HepG2 (cell line): ENCODE results near the gene KIAA1328. TPM values are rescaled to one million over a fixed set of nuclear protein-coding genes. Genes with fewer than 3 reads are reported as not detected.

ENCODE experiments used
- BHLHE40 ChIP-seq: IDR thresholded peaks from 2 replicates; pipeline ENCODE4 v1.6.1; 2011; ENCODE audit warnings: low read length, improper control_type of control experiment
- GATAD2A ChIP-seq: IDR thresholded peaks from 2 replicates; pipeline ENCODE4 v1.6.1; 2016
- KDM5B ChIP-seq: sonication (generic); formaldehyde crosslinking; IDR thresholded peaks from 2 replicates; pipeline ENCODE4 v1.4.0; 2020; ENCODE audit warnings: missing genetic modification reagents, mild to moderate bottlenecking, borderline replicate concordance
- NCOR1 ChIP-seq: fragments of 200-600 bp; sonication (generic); IDR thresholded peaks from 2 replicates; pipeline ENCODE4 v1.7.0; 2017; ENCODE audit warnings: antibody characterized with exemption, low read length, borderline replicate concordance
- NFKBIZ ChIP-seq: IDR thresholded peaks from 2 replicates; pipeline ENCODE4 v1.6.1; 2018; ENCODE audit warnings: missing genetic modification reagents, missing compliant biosample characterization
- PHB2 ChIP-seq: fragments of 450-650 bp; IDR thresholded peaks from 2 replicates; pipeline ENCODE4 v1.6.1; 2018; ENCODE audit not compliant: partially characterized antibody
- SALL1 ChIP-seq: sonication (generic); formaldehyde crosslinking; IDR thresholded peaks from 2 replicates; pipeline ENCODE4 v1.8.0; 2022; ENCODE audit warnings: mild to moderate bottlenecking, missing genetic modification reagents
- SRY ChIP-seq: sonication (generic); formaldehyde crosslinking; IDR thresholded peaks from 2 replicates; pipeline ENCODE4 v1.8.0; 2022; ENCODE audit warnings: mild to moderate bottlenecking, missing genetic modification reagents
- TSC22D2 ChIP-seq: sonication (generic); formaldehyde crosslinking; IDR thresholded peaks from 2 replicates; pipeline ENCODE4 v1.5.1; 2020; ENCODE audit warnings: missing genetic modification reagents, mild to moderate bottlenecking, borderline replicate concordance
- XBP1 ChIP-seq: sonication (generic); formaldehyde crosslinking; IDR thresholded peaks from 2 replicates; pipeline ENCODE4 v1.5.0; 2020; ENCODE audit warnings: missing genetic modification reagents
- ZNF224 ChIP-seq: sonication (generic); formaldehyde crosslinking; IDR thresholded peaks from 2 replicates; pipeline ENCODE4 v1.5.0; 2020; ENCODE audit warnings: mild to moderate bottlenecking, missing genetic modification reagents
- ZSCAN12 ChIP-seq: sonication (generic); formaldehyde crosslinking; IDR thresholded peaks from 2 replicates; pipeline ENCODE4 v1.9.0; 2021; ENCODE audit warnings: mild to moderate bottlenecking, missing genetic modification reagents
- polyA plus RNA-seq, 8 experiments: library from polyadenylated mRNA; depleted of rRNA in 3 of 8; stranded (reverse) in 7 of 8; unstranded in 1 of 8; fragments of >200 nt; fragmentation: Illumina TruSeq in 4 of 8; extraction: Trizol in 4 of 8; gene quantifications; 2 replicates each; pipeline versions ENCODE4 v1.2.1 to v1.2.3, GENCODE V29; 2011 to 2016; ENCODE audit warnings: low read depth in 4 of 8, missing spikeins in 1 of 8, mixed read lengths in 1 of 8; ENCODE audit not compliant: insufficient read depth in 1 of 8
- total RNA-seq, 5 experiments: library from RNA; depleted of rRNA; stranded (reverse); fragments of >200 nt; fragmentation: Illumina TruSeq; extraction: Trizol; gene quantifications; 2 replicates each; pipeline ENCODE4 v1.2.3, GENCODE V29; 2016; ENCODE audit warnings: low read depth in 1 of 5
- TF ChIP-seq, protein P1 (sequence below): sonication (generic); formaldehyde crosslinking; IDR thresholded peaks from 2 replicates; pipeline ENCODE4 v1.9.0; 2021; ENCODE audit warnings: mild to moderate bottlenecking, missing genetic modification reagents
- TF ChIP-seq, protein P2 (sequence below): sonication (generic); formaldehyde crosslinking; IDR thresholded peaks from 2 replicates; pipeline ENCODE4 v1.4.0; 2020; ENCODE audit warnings: mild to moderate bottlenecking, missing genetic modification reagents
- TF ChIP-seq, protein P3 (sequence below): sonication (generic); formaldehyde crosslinking; IDR thresholded peaks from 2 replicates; pipeline ENCODE4 v1.4.0; 2020; ENCODE audit warnings: missing genetic modification reagents, mild to moderate bottlenecking, borderline replicate concordance
- TF ChIP-seq, protein P4 (sequence below): sonication (generic); formaldehyde crosslinking; IDR thresholded peaks from 2 replicates; pipeline ENCODE4 v1.5.0; 2020; ENCODE audit warnings: mild to moderate bottlenecking, missing genetic modification reagents

Gene KIAA1328
- total and polyA plus RNA-seq, 2 of the 13 experiments (the other 11 are each of a cell fraction or from before 2014, with no cell fraction given): 4.1 to 6.0 TPM

GRCh38 chr18:37270038-37270665 lies 441.2 kb downstream of the KIAA1328 start (continued):
- TF ChIP-seq, protein P1, sequence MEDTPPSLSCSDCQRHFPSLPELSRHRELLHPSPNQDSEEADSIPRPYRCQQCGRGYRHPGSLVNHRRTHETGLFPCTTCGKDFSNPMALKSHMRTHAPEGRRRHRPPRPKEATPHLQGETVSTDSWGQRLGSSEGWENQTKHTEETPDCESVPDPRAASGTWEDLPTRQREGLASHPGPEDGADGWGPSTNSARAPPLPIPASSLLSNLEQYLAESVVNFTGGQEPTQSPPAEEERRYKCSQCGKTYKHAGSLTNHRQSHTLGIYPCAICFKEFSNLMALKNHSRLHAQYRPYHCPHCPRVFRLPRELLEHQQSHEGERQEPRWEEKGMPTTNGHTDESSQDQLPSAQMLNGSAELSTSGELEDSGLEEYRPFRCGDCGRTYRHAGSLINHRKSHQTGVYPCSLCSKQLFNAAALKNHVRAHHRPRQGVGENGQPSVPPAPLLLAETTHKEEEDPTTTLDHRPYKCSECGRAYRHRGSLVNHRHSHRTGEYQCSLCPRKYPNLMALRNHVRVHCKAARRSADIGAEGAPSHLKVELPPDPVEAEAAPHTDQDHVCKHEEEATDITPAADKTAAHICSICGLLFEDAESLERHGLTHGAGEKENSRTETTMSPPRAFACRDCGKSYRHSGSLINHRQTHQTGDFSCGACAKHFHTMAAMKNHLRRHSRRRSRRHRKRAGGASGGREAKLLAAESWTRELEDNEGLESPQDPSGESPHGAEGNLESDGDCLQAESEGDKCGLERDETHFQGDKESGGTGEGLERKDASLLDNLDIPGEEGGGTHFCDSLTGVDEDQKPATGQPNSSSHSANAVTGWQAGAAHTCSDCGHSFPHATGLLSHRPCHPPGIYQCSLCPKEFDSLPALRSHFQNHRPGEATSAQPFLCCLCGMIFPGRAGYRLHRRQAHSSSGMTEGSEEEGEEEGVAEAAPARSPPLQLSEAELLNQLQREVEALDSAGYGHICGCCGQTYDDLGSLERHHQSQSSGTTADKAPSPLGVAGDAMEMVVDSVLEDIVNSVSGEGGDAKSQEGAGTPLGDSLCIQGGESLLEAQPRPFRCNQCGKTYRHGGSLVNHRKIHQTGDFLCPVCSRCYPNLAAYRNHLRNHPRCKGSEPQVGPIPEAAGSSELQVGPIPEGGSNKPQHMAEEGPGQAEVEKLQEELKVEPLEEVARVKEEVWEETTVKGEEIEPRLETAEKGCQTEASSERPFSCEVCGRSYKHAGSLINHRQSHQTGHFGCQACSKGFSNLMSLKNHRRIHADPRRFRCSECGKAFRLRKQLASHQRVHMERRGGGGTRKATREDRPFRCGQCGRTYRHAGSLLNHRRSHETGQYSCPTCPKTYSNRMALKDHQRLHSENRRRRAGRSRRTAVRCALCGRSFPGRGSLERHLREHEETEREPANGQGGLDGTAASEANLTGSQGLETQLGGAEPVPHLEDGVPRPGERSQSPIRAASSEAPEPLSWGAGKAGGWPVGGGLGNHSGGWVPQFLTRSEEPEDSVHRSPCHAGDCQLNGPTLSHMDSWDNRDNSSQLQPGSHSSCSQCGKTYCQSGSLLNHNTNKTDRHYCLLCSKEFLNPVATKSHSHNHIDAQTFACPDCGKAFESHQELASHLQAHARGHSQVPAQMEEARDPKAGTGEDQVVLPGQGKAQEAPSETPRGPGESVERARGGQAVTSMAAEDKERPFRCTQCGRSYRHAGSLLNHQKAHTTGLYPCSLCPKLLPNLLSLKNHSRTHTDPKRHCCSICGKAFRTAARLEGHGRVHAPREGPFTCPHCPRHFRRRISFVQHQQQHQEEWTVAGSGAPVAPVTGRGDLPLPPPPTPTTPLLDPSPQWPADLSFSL (CRISPR knock-in tag): peak; percentile 91
- TF ChIP-seq SRY (peak; percentile 100), XBP1 (peak; percentile 100), ZSCAN12 (peak; percentile 100), PHB2 (no peak), GATAD2A (peak; percentile 95), NCOR1 (no peak), KDM5B (CRISPR knock-in tag) (peak; percentile 99), ZNF224 (CRISPR knock-in tag) (peak; percentile 99), SALL1 (CRISPR knock-in tag) (peak; percentile 100), TSC22D2 (peak; percentile 100), NFKBIZ (CRISPR knock-in tag) (peak; percentile 100), BHLHE40 (no peak)
- TF ChIP-seq, protein P2, sequence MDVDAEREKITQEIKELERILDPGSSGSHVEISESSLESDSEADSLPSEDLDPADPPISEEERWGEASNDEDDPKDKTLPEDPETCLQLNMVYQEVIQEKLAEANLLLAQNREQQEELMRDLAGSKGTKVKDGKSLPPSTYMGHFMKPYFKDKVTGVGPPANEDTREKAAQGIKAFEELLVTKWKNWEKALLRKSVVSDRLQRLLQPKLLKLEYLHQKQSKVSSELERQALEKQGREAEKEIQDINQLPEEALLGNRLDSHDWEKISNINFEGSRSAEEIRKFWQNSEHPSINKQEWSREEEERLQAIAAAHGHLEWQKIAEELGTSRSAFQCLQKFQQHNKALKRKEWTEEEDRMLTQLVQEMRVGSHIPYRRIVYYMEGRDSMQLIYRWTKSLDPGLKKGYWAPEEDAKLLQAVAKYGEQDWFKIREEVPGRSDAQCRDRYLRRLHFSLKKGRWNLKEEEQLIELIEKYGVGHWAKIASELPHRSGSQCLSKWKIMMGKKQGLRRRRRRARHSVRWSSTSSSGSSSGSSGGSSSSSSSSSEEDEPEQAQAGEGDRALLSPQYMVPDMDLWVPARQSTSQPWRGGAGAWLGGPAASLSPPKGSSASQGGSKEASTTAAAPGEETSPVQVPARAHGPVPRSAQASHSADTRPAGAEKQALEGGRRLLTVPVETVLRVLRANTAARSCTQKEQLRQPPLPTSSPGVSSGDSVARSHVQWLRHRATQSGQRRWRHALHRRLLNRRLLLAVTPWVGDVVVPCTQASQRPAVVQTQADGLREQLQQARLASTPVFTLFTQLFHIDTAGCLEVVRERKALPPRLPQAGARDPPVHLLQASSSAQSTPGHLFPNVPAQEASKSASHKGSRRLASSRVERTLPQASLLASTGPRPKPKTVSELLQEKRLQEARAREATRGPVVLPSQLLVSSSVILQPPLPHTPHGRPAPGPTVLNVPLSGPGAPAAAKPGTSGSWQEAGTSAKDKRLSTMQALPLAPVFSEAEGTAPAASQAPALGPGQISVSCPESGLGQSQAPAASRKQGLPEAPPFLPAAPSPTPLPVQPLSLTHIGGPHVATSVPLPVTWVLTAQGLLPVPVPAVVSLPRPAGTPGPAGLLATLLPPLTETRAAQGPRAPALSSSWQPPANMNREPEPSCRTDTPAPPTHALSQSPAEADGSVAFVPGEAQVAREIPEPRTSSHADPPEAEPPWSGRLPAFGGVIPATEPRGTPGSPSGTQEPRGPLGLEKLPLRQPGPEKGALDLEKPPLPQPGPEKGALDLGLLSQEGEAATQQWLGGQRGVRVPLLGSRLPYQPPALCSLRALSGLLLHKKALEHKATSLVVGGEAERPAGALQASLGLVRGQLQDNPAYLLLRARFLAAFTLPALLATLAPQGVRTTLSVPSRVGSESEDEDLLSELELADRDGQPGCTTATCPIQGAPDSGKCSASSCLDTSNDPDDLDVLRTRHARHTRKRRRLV (CRISPR knock-in tag): peak; percentile 98
- TF ChIP-seq, protein P3, sequence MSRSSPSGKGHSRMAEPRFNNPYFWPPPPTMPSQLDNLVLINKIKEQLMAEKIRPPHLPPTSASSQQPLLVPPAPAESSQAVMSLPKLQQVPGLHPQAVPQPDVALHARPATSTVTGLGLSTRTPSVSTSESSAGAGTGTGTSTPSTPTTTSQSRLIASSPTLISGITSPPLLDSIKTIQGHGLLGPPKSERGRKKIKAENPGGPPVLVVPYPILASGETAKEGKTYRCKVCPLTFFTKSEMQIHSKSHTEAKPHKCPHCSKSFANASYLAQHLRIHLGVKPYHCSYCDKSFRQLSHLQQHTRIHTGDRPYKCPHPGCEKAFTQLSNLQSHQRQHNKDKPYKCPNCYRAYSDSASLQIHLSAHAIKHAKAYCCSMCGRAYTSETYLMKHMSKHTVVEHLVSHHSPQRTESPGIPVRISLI (CRISPR knock-in tag): peak; percentile 85; the same call in 1 of the 2 replicates
- TF ChIP-seq, protein P4, sequence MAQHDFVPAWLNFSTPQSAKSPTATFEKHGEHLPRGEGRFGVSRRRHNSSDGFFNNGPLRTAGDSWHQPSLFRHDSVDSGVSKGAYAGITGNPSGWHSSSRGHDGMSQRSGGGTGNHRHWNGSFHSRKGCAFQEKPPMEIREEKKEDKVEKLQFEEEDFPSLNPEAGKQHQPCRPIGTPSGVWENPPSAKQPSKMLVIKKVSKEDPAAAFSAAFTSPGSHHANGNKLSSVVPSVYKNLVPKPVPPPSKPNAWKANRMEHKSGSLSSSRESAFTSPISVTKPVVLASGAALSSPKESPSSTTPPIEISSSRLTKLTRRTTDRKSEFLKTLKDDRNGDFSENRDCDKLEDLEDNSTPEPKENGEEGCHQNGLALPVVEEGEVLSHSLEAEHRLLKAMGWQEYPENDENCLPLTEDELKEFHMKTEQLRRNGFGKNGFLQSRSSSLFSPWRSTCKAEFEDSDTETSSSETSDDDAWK (CRISPR knock-in tag): no peak
